GM12891 (cell line): Measurements from ENCODE around the gene DHDH.
"Not testable (repeated sequence)": the region's sequence is repeated elsewhere in the genome, so short reads cannot be mapped to it uniquely, and the experiment has no call there.

Experiments used
- POLR2A ChIP-seq: IDR thresholded peaks from 2 replicates; pipeline ENCODE4 v1.6.1; 2011; ENCODE audit warnings: low read depth, low read length, control low read depth
- POLR2AphosphoS5 ChIP-seq: IDR thresholded peaks from 2 replicates; pipeline ENCODE4 v1.6.1; 2011; ENCODE audit warnings: low read depth, low read length, control low read depth
- POU2F2 ChIP-seq: IDR thresholded peaks from 2 replicates; pipeline ENCODE4 v1.6.1; 2011; ENCODE audit warnings: low read depth, mild to moderate bottlenecking, control low read depth, low read length, moderate library complexity
- SPI1 ChIP-seq: IDR thresholded peaks from 2 replicates; pipeline ENCODE4 v1.6.1; 2011; ENCODE audit warnings: low read depth, low read length, control low read depth
- TAF1 ChIP-seq: IDR thresholded peaks from 2 replicates; pipeline ENCODE4 v1.6.1; 2011; ENCODE audit warnings: low read depth, low read length, control low read depth

- TF ChIP-seq POLR2A, TAF1, POLR2AphosphoS5, POU2F2, SPI1: not testable (repeated sequence)
Observed at GRCh38 chr19:48902291-48902690, 31.2 kb upstream of the DHDH start.
